Spinal cord (tissue), 10 donors: ENCODE measurements around the gene KRTAP1-5. TPM values are rescaled to one million over a fixed set of nuclear protein-coding genes. Genes with fewer than 3 reads are reported as not detected.
"Not testable (repeated sequence)": the region's sequence is repeated elsewhere in the genome, so short reads cannot be mapped to it uniquely, and the experiment has no call there.

Source experiments
- DNase-seq, 6 donors: peaks; one replicate each; pipeline versions ENCODE4 v3.0.0 to v3.0.0-alpha.2; 2013 to 2015; ENCODE audit warnings: low spot score in 6 of 6, low read depth in 4 of 6
- H3K27ac ChIP-seq: one replicate; pipeline ENCODE4 v1.5.1; 2013; ENCODE audit warnings: low read depth, low read length, control low read depth
- H3K27me3 ChIP-seq: one replicate; pipeline ENCODE4 v1.6.1; 2013; ENCODE audit warnings: low read length; ENCODE audit not compliant: control insufficient read depth, insufficient read depth
- H3K36me3 ChIP-seq: one replicate; pipeline ENCODE4 v1.6.1; 2013; ENCODE audit warnings: low read length; ENCODE audit not compliant: control insufficient read depth, insufficient read depth
- H3K4me1 ChIP-seq: one replicate; pipeline ENCODE4 v1.6.1; 2013; ENCODE audit warnings: low read length; ENCODE audit not compliant: control insufficient read depth, insufficient read depth
- H3K4me3 ChIP-seq: one replicate; pipeline ENCODE4 v1.5.1; 2013; ENCODE audit warnings: low read depth, low read length, control low read depth
- H3K9me3 ChIP-seq: one replicate; pipeline ENCODE4 v1.6.1; 2013; ENCODE audit warnings: low read length; ENCODE audit not compliant: control insufficient read depth, insufficient read depth
- WGBS: methylation state at CpG from one replicate; pipeline ENCODE4 v1.1.5; 2013; ENCODE audit warnings: missing lambda C conversion rate; ENCODE audit not compliant: insufficient coverage; 5-methylcytosine and 5-hydroxymethylcytosine counted together
- polyA plus RNA-seq, 2 donors: library from polyadenylated mRNA; unstranded; fragments of 120-200 nt; gene quantifications; one replicate each; pipeline ENCODE4 v1.2.1, GENCODE V29; 2013; ENCODE audit not compliant: insufficient read length in 2 of 2
- total RNA-seq, 2 donors: library from RNA; depleted of rRNA in 1 of 2; stranded (reverse); fragments of 120-200 nt in 1 of 2; fragments of >200 nt in 1 of 2; gene quantifications; one replicate each; pipeline versions ENCODE4 v1.2.3 to v1.2.4, GENCODE V29; 2013 to 2014
- donor health status: healthy.

The KRTAP1-5 gene
- total and polyA plus RNA-seq, 4 donors, result not detected

DNA sequence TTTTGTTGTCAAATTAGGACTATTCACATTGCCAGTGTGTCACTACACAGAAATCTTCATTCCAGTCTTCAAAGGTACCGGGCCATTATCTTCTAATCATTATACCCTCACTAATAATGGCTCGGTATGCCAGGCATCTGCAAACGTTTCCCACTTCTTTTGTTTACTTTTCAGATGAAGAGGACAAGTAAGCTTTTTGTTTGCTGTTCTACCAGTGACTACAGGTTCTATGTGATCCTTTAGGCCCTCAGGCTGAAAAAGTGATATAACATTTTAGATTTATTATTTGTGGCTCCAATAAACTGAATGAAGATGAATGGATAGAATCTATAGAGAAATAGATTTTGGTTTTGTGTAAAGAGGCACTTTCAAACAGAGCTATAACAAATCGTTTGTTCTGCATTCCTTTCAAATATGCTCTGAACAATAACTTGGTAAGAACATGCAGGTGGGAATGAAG, 17.7 kb downstream of the KRTAP1-5 start:
- WGBS, result 80% methylated on average over 1 of the region's 4 CpGs

DNA sequence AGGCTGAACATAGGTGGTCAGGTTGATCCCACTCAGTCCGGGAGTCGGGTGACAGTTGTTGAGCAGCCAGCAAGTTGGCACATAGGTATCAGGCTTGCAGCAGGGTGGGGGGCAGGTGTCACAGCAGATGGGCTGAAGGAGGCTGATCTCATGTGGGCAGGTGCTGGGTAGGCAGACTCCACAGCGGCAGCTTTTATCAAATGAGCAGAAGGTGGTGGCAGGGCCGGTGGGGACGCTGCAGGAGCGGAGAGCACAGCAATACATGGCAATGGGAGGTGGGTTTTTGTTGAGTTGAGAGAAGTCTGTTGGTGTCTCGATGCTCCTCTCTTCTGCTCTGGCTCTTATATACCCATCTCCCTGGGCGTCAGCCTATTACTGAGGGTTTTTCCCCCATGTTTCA, 18.2 kb downstream of the KRTAP1-5 start, which contains the start of gene KRTAP3-1:
Gene KRTAP3-1 (minus strand): TSS at position 318 of the 400 bp plus-strand sequence. CDS start 54 bp downstream, at position 264.
- Histone ChIP-seq H3K4me3 (no peak within 1 kb of the TSS), H3K36me3 (no peaks in the 10 kb centered on the region), H3K9me3 (no peaks in the 10 kb centered on the region), H3K27me3 (no peaks in the 10 kb centered on the region), H3K4me1 (no peaks in the 10 kb centered on the region), H3K27ac (no peak within 1 kb of the TSS)
- no peak for DNase-seq
- 81% methylated on average over 6 of the region's 8 CpGs for WGBS

More for the DNA sequence above, 17.7 kb downstream of the KRTAP1-5 start:
- DNase-seq, result no peak
- Histone ChIP-seq H3K27ac (no peak overlapping the region), H3K4me3 (no peak overlapping the region), H3K27me3 (no peaks in the 10 kb centered on the region), H3K36me3 (no peaks in the 10 kb centered on the region), H3K9me3 (no peaks in the 10 kb centered on the region), H3K4me1 (no peaks in the 10 kb centered on the region)

DNA sequence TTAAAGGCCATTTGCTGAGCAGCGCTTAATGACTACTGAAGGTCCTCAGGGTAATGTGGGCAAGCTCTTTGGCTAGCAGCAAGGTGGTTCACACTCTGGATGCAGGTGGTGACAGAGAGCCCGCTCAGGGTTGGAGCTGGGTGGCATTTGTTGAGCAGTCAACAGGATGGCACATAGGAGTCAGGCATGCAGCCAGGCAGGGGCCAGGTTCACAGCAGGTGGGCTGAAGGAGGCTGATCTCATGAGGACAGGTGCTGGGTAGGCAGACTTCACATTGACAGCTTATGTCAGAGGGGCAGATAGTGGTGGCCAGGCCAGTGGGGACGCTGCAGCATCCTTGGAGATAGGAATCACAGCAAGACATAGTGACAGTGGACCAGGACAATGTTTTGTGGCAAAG, 22.6 kb downstream of the KRTAP1-5 start:
- Histone ChIP-seq H3K4me1 (no peaks in the 10 kb centered on the region), H3K27ac (no peak overlapping the region), H3K4me3 (no peak overlapping the region), H3K9me3 (no peaks in the 10 kb centered on the region), H3K27me3 (no peaks in the 10 kb centered on the region), H3K36me3 (no peaks in the 10 kb centered on the region)
- 88% methylated on average over 3 of the region's 3 CpGs for WGBS
- DNase-seq, result no peak

DNA sequence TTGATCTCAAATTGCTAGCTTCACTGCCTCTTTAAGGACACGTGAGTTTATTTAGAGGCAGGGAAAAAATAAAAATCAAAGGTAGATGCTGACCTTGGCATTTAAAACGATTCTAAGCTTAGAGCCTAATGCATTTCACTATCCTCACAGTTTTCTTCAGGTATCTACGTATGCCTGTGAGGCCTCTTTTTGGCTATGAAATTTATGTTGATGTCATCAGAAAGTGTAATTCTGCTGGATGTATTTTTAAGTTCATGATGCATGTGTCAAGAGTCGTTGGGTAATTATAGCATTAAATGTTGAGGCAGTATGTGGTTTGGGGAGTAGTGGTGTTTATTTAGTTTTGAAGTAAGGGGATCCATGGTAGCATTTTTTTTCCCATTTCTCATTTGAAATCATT, 23.1 kb downstream of the KRTAP1-5 start:
- no peaks in the 10 kb centered on the region for H3K9me3 ChIP-seq
- no peaks in the 10 kb centered on the region for H3K36me3 ChIP-seq
- DNase-seq, result no peak
- no peak overlapping the region for H3K4me3 ChIP-seq
- H3K27me3 ChIP-seq, result no peaks in the 10 kb centered on the region
- no peaks in the 10 kb centered on the region for H3K4me1 ChIP-seq
- H3K27ac ChIP-seq, result no peak overlapping the region
- 100% methylated on average over 3 of the region's 4 CpGs for WGBS

DNA sequence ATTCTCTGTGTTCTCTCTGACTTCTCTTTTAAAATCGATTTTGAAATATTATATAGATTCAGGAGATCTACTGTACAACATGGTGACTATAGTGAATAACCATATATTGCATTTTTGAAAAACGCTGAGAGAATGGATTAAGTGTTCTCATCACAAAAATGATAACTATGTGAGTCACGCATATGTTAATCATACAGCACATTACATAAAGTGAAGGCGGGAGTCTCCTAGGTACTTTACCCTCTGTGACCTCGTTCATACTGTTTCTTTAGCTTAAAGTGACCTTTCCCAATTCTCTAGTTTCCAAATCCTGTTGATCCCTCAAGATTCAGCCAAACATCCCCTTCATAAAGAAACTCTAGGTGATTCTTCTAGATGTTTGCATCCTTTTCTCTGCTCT, 24.2 kb downstream of the KRTAP1-5 start:
- Histone ChIP-seq H3K27ac (no peak overlapping the region), H3K36me3 (no peaks in the 10 kb centered on the region), H3K9me3 (no peaks in the 10 kb centered on the region), H3K4me3 (no peak overlapping the region), H3K27me3 (no peaks in the 10 kb centered on the region), H3K4me1 (no peaks in the 10 kb centered on the region)
- 64% methylated on average over 3 of the region's 5 CpGs for WGBS
- no peak for DNase-seq

DNA sequence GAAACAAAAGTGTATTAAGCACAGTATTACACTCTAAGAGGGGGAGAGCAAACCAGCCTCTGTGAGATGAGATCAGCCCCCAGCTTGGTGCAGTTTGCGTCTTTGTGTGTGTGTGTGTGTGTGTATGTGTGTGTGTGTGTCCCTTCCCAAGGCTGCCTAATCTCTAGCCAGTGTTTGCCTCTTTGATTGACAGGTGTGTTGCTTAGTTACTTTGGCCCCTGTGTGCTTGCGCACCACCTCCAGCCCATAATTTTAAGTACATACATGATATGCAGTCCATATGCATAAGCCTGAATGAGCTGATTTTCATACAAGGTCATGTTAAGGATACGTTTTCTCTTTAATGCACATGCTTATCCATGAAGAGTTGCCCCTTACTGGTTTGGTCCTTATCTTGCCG, 25.2 kb downstream of the KRTAP1-5 start:
- Histone ChIP-seq H3K27ac (no peak overlapping the region), H3K36me3 (no peaks in the 10 kb centered on the region), H3K27me3 (no peaks in the 10 kb centered on the region), H3K4me3 (no peak overlapping the region), H3K4me1 (no peaks in the 10 kb centered on the region), H3K9me3 (no peaks in the 10 kb centered on the region)
- DNase-seq, result no peak
- 90% methylated on average over 2 of the region's 4 CpGs for WGBS

DNA sequence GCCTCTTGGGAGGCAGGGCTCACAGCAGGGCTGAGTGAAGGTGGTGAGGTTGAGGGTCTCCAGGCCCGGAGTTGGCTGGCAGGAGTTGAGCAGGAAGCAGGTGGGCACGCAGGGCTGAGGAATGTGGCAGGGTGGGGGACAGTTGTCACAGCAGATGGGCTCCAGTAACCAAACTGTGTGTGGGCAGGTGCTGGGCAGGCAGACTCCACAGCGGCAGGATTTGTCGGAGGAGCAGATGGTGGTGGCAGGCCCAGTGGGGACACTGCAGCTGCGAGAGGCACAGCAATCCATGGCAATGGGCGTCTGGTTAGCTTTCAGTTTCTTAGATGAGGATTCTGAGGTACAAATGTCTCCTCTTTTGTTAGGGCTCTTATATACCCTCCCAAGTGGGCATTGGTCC, 27.4 kb downstream of the KRTAP1-5 start, which contains the start of gene KRTAP3-2:
Gene KRTAP3-2 (minus strand): TSS at position 344 of the 400 bp plus-strand sequence. CDS start 53 bp downstream, at position 291.
- not testable (repeated sequence) for H3K9me3 ChIP-seq, H3K4me1 ChIP-seq, H3K4me3 ChIP-seq, H3K27ac ChIP-seq, H3K27me3 ChIP-seq, DNase-seq, H3K36me3 ChIP-seq
- WGBS, result 63% methylated on average over 5 of the region's 6 CpGs

DNA sequence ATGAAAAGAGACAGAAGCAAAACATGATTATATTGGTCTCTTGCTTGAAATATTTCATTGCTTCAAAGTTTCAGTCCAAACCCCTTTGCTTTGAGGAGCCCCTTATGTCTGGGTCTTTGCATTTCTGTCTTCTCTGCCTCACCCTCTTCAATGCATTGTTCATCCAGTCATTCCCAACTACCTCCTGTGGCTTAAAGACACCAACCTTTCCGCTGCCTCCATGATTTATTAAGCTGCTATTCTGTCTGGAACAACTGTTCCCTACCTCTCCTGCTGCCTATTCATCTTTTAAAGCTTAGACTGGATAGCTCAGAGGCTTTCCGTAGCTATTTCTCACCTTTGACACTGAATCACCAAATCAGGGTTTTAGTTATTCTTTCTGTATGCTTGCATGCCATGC, 29.6 kb downstream of the KRTAP1-5 start:
- WGBS, result 3% methylated on average over 2 of the region's 2 CpGs
- H3K9me3 ChIP-seq, result no peaks in the 10 kb centered on the region
- H3K27ac ChIP-seq, result no peak overlapping the region
- DNase-seq, result no peak
- no peaks in the 10 kb centered on the region for H3K27me3 ChIP-seq
- H3K4me1 ChIP-seq, result no peaks in the 10 kb centered on the region
- no peaks in the 10 kb centered on the region for H3K36me3 ChIP-seq
- no peak overlapping the region for H3K4me3 ChIP-seq

DNA sequence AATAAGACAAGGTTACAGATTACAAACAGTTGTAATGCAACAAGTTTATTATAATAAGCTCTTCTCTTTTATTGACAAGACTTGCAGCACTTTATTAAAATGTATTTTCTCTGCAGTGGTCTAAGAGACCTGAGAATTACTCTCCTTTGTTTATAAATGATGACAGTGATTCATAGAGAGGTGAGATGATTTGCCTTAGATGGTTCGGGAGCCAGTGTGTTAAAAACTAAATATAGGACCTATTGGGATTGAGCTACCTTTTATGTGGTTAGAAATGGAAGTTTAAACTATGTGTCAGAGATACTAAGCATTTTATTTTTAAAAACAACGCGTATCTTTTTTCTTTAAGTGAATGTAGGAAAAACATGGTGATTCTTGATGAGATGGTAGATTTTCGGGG, 30.2 kb downstream of the KRTAP1-5 start:
- no CpG with 5 or more reads among the region's 4 CpGs for WGBS
- Histone ChIP-seq H3K27ac (no peak overlapping the region), H3K27me3 (no peaks in the 10 kb centered on the region), H3K36me3 (no peaks in the 10 kb centered on the region), H3K9me3 (no peaks in the 10 kb centered on the region), H3K4me1 (no peaks in the 10 kb centered on the region), H3K4me3 (no peak overlapping the region)
- DNase-seq, result no peak

DNA sequence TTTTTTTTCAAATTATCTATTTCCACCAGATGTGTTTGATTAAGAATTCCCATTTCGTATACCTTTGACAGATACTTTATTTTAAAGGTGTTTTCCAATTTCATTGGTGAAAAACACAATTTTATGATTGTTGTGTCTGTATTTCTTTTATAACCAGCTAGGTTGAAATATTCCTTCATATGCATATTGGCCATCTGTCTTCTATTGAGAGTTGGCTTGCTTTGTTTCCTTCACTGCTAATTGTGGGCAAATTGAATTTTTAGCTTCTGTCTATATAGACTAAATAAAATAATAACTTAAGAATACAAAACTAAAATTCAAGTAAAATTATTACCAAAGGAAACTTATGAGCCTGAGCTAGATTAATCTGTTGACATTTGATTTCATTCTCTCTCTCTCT, 31.9 kb downstream of the KRTAP1-5 start:
- no peaks in the 10 kb centered on the region for H3K4me1 ChIP-seq
- no peaks in the 10 kb centered on the region for H3K9me3 ChIP-seq
- no peak overlapping the region for H3K4me3 ChIP-seq
- peak in 1 of 6 donors; percentile 36 for DNase-seq
- no peaks in the 10 kb centered on the region for H3K27me3 ChIP-seq
- no CpG with 5 or more reads among the region's 1 CpG for WGBS
- no peak overlapping the region for H3K27ac ChIP-seq
- H3K36me3 ChIP-seq, result no peaks in the 10 kb centered on the region
